HCT116 (cell line): ENCODE data around the gene ZNF699. TPM values are rescaled to one million over a fixed set of nuclear protein-coding genes. Genes with fewer than 3 reads are reported as not detected.

Experiments
- ATAC-seq: fragments of 200-7000 bp; cut with Tn5 transposase; 2 replicates; pipeline ENCODE4 v1.9.1; 2020; ENCODE audit warnings: mild to moderate bottlenecking, moderate library complexity
- BruUV-seq: library from RNA; stranded (reverse); fragments of 400-500 nt; replicated peaks from 2 replicates; lab custom pipeline; 2021; lab: Mats Ljungman, UMichigan
- CTCF ChIA-PET: fragments of 300-600 bp; sonication (Branson Sonifier 250); formaldehyde crosslinking; loops from one replicate; lab custom pipeline; 2021; ENCODE audit warnings: antibody characterized with exemption; lab: Charles Lee
- POLR2A ChIA-PET: fragments of 300-600, 350-600 bp; sonication (Branson Sonifier 250); formaldehyde crosslinking; loops from one replicate; lab custom pipeline; 2021; ENCODE audit warnings: antibody characterized with exemption; lab: Charles Lee
- RAD21 ChIA-PET, 2 experiments: fragments of 300-600 bp; sonication (Branson Sonifier 250); formaldehyde crosslinking; loops; one replicate each; lab custom pipeline; 2023; ENCODE audit warnings: low total read pairs in 2 of 2; ENCODE audit not compliant: uncharacterized antibody in 2 of 2, unreplicated experiment in 2 of 2, low non-redundant PET in 1 of 2; lab: Charles Lee
- DNase-seq: peaks from one replicate; pipeline ENCODE4 v3.0.0-alpha.2; 2010; ENCODE audit warnings: low read depth, low spot score
- H2AFZ ChIP-seq: fragments of 200-600 bp; shearing (Covaris generic), sonication (generic); 2 replicates; pipeline ENCODE4 v1.6.1; 2017; ENCODE audit warnings: low read depth, mixed run types, mixed read lengths, antibody characterized with exemption, low read length; ENCODE audit not compliant: poor library complexity, severe bottlenecking
- H3K27ac ChIP-seq: 2 replicates; pipeline ENCODE4 v1.5.1; 2012; ENCODE audit warnings: low read depth, low read length
- H3K27me3 ChIP-seq: fragments of 200-600 bp; sonication (generic); 2 replicates; pipeline ENCODE4 v1.6.1; 2016; ENCODE audit warnings: mixed run types, low read length, mixed read lengths; ENCODE audit not compliant: insufficient read depth
- H3K36me3 ChIP-seq, 2 experiments: fragments of 200-500 bp in 1 of 2; fragments of 200-600 bp in 1 of 2; sonication (Bioruptor generic) in 1 of 2; sonication (generic) in 1 of 2; 2 replicates each; pipeline versions ENCODE4 v1.5.1 to v1.6.1; 2014 to 2016; ENCODE audit warnings: low read length in 2 of 2, inconsistent platforms in 1 of 2, mixed read lengths in 1 of 2, mixed run types in 1 of 2; ENCODE audit not compliant: insufficient read depth in 2 of 2, control insufficient read depth in 1 of 2
- H3K4me1 ChIP-seq, 2 experiments: fragments of 200-600 bp in 1 of 2; sonication (generic) in 1 of 2; 2 replicates each; pipeline versions ENCODE4 v1.5.1 to v1.6.1; 2012 to 2017; ENCODE audit warnings: low read length in 2 of 2, inconsistent platforms in 1 of 2, mild to moderate bottlenecking in 1 of 2, mixed read lengths in 1 of 2, mixed run types in 1 of 2, moderate library complexity in 1 of 2; ENCODE audit not compliant: insufficient read depth in 2 of 2, control insufficient read depth in 1 of 2
- H3K4me2 ChIP-seq: fragments of 200-600 bp; sonication (generic); 2 replicates; pipeline ENCODE4 v1.6.1; 2017; ENCODE audit warnings: mixed run types, low read length, mixed read lengths
- H3K4me3 ChIP-seq, 2 experiments: fragments of 200-600 bp in 1 of 2; sonication (generic) in 1 of 2; replicated peaks in 1 of 2; 2 replicates each; pipeline ENCODE4 v1.5.1; 2011 to 2016; ENCODE audit warnings: low read length in 2 of 2, control low read depth in 1 of 2, low read depth in 1 of 2, mild to moderate bottlenecking in 1 of 2, mixed read lengths in 1 of 2, mixed run types in 1 of 2
- H3K79me2 ChIP-seq: fragments of 200-600 bp; sonication (generic); 2 replicates; pipeline ENCODE4 v1.6.1; 2017; ENCODE audit warnings: mild to moderate bottlenecking, mixed run types, low read length, moderate library complexity, mixed read lengths; ENCODE audit not compliant: insufficient read depth
- H3K9ac ChIP-seq: fragments of 200-600 bp; sonication (generic); 2 replicates; pipeline ENCODE4 v1.6.1; 2016; ENCODE audit warnings: low read length, mixed read lengths
- H3K9me2 ChIP-seq: fragments of 200-600 bp; sonication (generic), shearing (Covaris generic); 2 replicates; pipeline ENCODE4 v1.6.1; 2017; ENCODE audit warnings: mixed run types, mild to moderate bottlenecking, moderate library complexity; ENCODE audit not compliant: insufficient read depth
- H3K9me3 ChIP-seq, 2 experiments: fragments of 200-500 bp in 1 of 2; fragments of 200-600 bp in 1 of 2; sonication (Bioruptor generic) in 1 of 2; sonication (generic) in 1 of 2; 2 replicates each; pipeline ENCODE4 v1.6.1; 2014 to 2017; ENCODE audit warnings: low read length in 2 of 2, mixed read lengths in 2 of 2, inconsistent platforms in 1 of 2, low read depth in 1 of 2, mild to moderate bottlenecking in 1 of 2, mixed run types in 1 of 2, moderate library complexity in 1 of 2; ENCODE audit not compliant: control insufficient read depth in 1 of 2, insufficient read depth in 1 of 2
- H4K20me1 ChIP-seq: fragments of 200-600 bp; sonication (generic), shearing (Covaris generic); 2 replicates; pipeline ENCODE4 v1.6.1; 2017; ENCODE audit warnings: mixed run types, mild to moderate bottlenecking, moderate library complexity; ENCODE audit not compliant: insufficient read depth
- CBX3 ChIP-seq: IDR thresholded peaks from 2 replicates; pipeline ENCODE4 v1.6.1; 2012; ENCODE audit warnings: low read depth
- CTCF ChIP-seq, 3 experiments: fragments of 200-600 bp in 1 of 3; sonication (generic) in 1 of 3; IDR thresholded peaks in 2 of 3; conservative IDR thresholded peaks in 1 of 3; 2 replicates each; pipeline ENCODE4 v1.5.1; 2012 to 2017; ENCODE audit warnings: low read depth in 2 of 3, low read length in 2 of 3, antibody characterized with exemption in 1 of 3, borderline replicate concordance in 1 of 3, control low read depth in 1 of 3, mild to moderate bottlenecking in 1 of 3, mixed read lengths in 1 of 3, mixed run types in 1 of 3, moderate library complexity in 1 of 3; ENCODE audit not compliant: insufficient read depth in 1 of 3
- EGR1 ChIP-seq: IDR thresholded peaks from 2 replicates; pipeline ENCODE4 v1.6.1; 2012; ENCODE audit warnings: low read depth
- ELF1 ChIP-seq: IDR thresholded peaks from 2 replicates; pipeline ENCODE4 v1.6.1; 2012; ENCODE audit warnings: low read depth, borderline replicate concordance
- EZH2 ChIP-seq: fragments of 200-600 bp; sonication (generic); IDR thresholded peaks from 2 replicates; pipeline ENCODE4 v1.6.1; 2017; ENCODE audit warnings: antibody characterized with exemption, mixed run types
- FOSL1 ChIP-seq: IDR thresholded peaks from 2 replicates; pipeline ENCODE4 v1.6.1; 2012; ENCODE audit warnings: low read depth
- JUND ChIP-seq: IDR thresholded peaks from 2 replicates; pipeline ENCODE4 v1.6.1; 2012
- POLR2A ChIP-seq: IDR thresholded peaks from 2 replicates; pipeline ENCODE4 v1.7.0; 2011; ENCODE audit warnings: borderline replicate concordance; ENCODE audit not compliant: insufficient read depth, insufficient read length; ENCODE audit errors: extremely low read depth
- POLR2AphosphoS5 ChIP-seq: IDR thresholded peaks from 2 replicates; pipeline ENCODE4 v1.6.1; 2011; ENCODE audit warnings: mild to moderate bottlenecking, low read depth, low read length, moderate library complexity
- RAD21 ChIP-seq: IDR thresholded peaks from 2 replicates; pipeline ENCODE4 v1.6.1; 2012; ENCODE audit warnings: low read depth, mild to moderate bottlenecking
- SIN3A ChIP-seq: IDR thresholded peaks from 2 replicates; pipeline ENCODE4 v1.6.1; 2012; ENCODE audit warnings: low read depth
- SP1 ChIP-seq: IDR thresholded peaks from 2 replicates; pipeline ENCODE4 v1.6.1; 2012; ENCODE audit warnings: low read depth
- SRF ChIP-seq: IDR thresholded peaks from 2 replicates; pipeline ENCODE4 v1.6.1; 2012; ENCODE audit warnings: low read depth
- TCF7L2 ChIP-seq: IDR thresholded peaks from 2 replicates; pipeline ENCODE4 v1.7.0; 2011; ENCODE audit warnings: borderline replicate concordance, inconsistent platforms; ENCODE audit not compliant: insufficient read depth, insufficient read length; ENCODE audit errors: extremely low read depth
- YY1 ChIP-seq: IDR thresholded peaks from 2 replicates; pipeline ENCODE4 v1.6.1; 2011; ENCODE audit warnings: low read length, low read depth, moderate library complexity, mild to moderate bottlenecking; ENCODE audit not compliant: insufficient replicate concordance; ENCODE audit errors: extremely low read depth
- ZBTB33 ChIP-seq: IDR thresholded peaks from 2 replicates; pipeline ENCODE4 v1.6.1; 2011; ENCODE audit warnings: mild to moderate bottlenecking, low read length, moderate library complexity; ENCODE audit not compliant: insufficient replicate concordance; ENCODE audit errors: extremely low read depth
- ZFX ChIP-seq: fragments of 450-650 bp; IDR thresholded peaks from 2 replicates; pipeline ENCODE4 v1.6.1; 2017
- intact Hi-C: fragments of 100-400 bp; cut with micrococcal nuclease; formaldehyde crosslinking; loops from 2 replicates; pipeline ENCODE4 v1.10.0; 2022
- total RNA-seq: library from RNA; stranded (reverse); gene quantifications from one replicate; pipeline ENCODE4 v1.2.1, GENCODE V29; 2021; ENCODE audit not compliant: unreplicated experiment
- TF ChIP-seq, protein P1 (sequence below): IDR thresholded peaks from 2 replicates; pipeline ENCODE4 v1.6.1; 2012

Gene ZNF699
- total RNA-seq, 1 experiment from 2014 or later = 7.8 TPM

DNA sequence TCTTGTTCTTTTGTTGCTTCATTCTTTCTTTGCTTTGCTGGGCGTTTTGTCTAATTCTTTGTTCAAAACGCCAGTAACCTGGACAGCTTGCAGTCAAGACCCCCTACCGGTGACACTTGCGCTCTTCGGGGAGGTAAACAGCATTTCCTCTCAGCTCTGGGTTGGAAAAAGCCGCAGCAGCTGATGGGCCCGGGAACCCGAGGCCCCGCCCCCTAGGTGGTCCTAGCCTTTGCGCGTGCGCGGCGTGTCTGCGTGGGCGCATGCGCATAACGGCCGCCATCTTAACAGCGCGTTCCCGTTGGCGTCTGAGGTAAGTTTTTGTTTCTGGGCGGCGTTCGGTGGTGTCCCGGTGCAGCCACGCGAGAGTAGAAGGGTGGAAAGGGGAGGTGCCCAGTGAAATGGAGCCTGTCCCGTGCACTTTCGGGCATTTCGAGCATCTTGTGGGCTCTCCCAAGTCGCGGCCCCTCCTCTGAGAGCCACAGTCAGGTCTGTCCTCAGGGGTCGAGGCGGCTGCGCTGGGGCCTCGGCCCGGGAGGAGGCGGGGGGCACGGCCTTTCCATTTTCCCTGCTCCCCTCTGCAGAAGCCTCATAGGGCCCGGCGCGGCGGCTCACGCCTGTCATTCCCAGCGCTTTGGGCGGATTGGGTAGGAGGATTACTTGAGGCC lies 14.4 kb upstream of the ZNF699 start, which contains the start of gene ZNF559 (continued):
- TF ChIP-seq YY1 (peak; percentile 89), TCF7L2 (no peak), EGR1 (peak; percentile 44; the same call in 1 of the 2 replicates), CBX3 (no peak), ELF1 (no peak), ZBTB33 (peak; percentile 89)
- TF ChIP-seq, protein P1, sequence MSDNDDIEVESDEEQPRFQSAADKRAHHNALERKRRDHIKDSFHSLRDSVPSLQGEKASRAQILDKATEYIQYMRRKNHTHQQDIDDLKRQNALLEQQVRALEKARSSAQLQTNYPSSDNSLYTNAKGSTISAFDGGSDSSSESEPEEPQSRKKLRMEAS = peak; percentile 59; the same call in 1 of the 2 replicates

GRCh38 chr19:9323557-9323918 lies 13.9 kb upstream of the ZNF699 start:
- DNase-seq = peak; percentile 6
- ATAC-seq = peak; percentile 33
- H3K27ac ChIP-seq = peak overlapping the region; percentile 80
- intact Hi-C loops = loop anchor here (10.0 kb wide), 2 partner anchors 261 to 351 kb away; partner anchors contain the start of genes ZNF121 and ZNF562
- peaks cover 0 to 16% of the 10 kb centered on the region in 2 experiments; a peak in 2 of 4 replicates for H3K4me1 ChIP-seq
- H3K4me3 ChIP-seq = peak overlapping the region; percentile 73 to 80
- H2AFZ ChIP-seq = peak overlapping the region; percentile 97
- CTCF ChIA-PET = interaction anchor here (0.8 to 1.1 kb wide), 2 partner anchors 11 to 14 kb away, joined by 3 to 4 read pairs; partner anchors contain the start of gene ZNF699
- no TSS peak for BruUV-seq
- peaks cover 10% of the 10 kb centered on the region; the same call in 1 of the 2 replicates for H3K79me2 ChIP-seq
- H3K27me3 ChIP-seq = no peaks in the 10 kb centered on the region
- no peaks in the 10 kb centered on the region for H3K9me2 ChIP-seq
- TF ChIP-seq EGR1 (no peak), POLR2AphosphoS5 (no peak), SRF (no peak), EZH2 (no peak), SP1 (no peak), JUND (no peak), POLR2A (no peak), RAD21 (no peak), CBX3 (no peak), ZBTB33 (no peak), SIN3A (no peak), CTCF (IDR thresholded peaks at IDR 0.05 in 2 of 3, conservative IDR thresholded peaks at IDR 0.05 in 1 of 3; ENCODE audit: borderline replicate concordance in 1 of 3, insufficient read depth in 1 of 3, low read depth in 2 of 3, low read length in 2 of 3) (no peak), ZFX (no peak), FOSL1 (no peak)
- H3K4me2 ChIP-seq = peak overlapping the region; percentile 92
- H3K9me3 ChIP-seq = peaks cover 11 to 25% of the 10 kb centered on the region in 2 experiments; a peak in 2 of 4 replicates
- POLR2A ChIA-PET = no interaction called here
- H4K20me1 ChIP-seq = no peaks in the 10 kb centered on the region
- no peak overlapping the region for H3K9ac ChIP-seq
- H3K36me3 ChIP-seq = peaks cover 0 to 3% of the 10 kb centered on the region in 2 experiments; a peak in 1 of 4 replicates
- RAD21 ChIA-PET = no interaction called here
